ENCODE results near the gene OR51B5. TPM values are rescaled to one million over a fixed set of nuclear protein-coding genes. Genes with fewer than 3 reads are reported as not detected.
"Not testable (repeated sequence)": the region's sequence is repeated elsewhere in the genome, so short reads cannot be mapped to it uniquely, and the experiment has no call there.

OR51B5 gene
- total RNA-seq, 1 donor from 2014 or later: not detected

DNA sequence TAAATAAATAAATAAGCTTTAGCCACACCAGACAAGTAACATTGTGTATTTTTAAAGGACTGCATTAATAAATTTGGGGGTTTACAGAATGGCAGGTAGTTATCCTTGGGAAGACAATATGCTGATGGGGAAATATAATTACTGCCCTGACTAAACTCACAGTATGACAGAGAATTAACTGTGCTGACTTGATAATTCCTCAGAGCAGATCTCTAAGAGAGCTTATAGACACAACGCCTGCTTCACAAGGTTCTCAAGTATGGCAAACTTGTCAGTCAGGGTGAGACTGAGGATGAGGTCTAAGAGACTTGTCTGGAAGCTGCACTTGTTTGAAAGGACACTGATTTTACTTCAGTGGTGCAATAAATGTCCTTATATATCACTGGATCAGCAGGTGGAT, 44.9 kb downstream of the OR51B5 start:
- H3K4me2 ChIP-seq (ENCODE audit: low read length): no peak overlapping the region
- H3K27ac ChIP-seq (ENCODE audit: low read depth, low read length): no peak overlapping the region
- H3K27me3 Mint-ChIP-seq (ENCODE audit: low read depth, unreplicated experiment): no peaks in the 10 kb centered on the region
- H4K20me1 ChIP-seq (ENCODE audit: insufficient read depth, low read length): no peaks in the 10 kb centered on the region
- no peaks in the 10 kb centered on the region for H3K9me3 ChIP-seq (ENCODE audit: insufficient read depth, low read depth, low read length)
- H3K4me3 Mint-ChIP-seq (ENCODE audit: unreplicated experiment): no peak overlapping the region
- H3K36me3 Mint-ChIP-seq (ENCODE audit: low read depth, unreplicated experiment): no peaks in the 10 kb centered on the region
- no peak overlapping the region for H2AFZ ChIP-seq (ENCODE audit: low read depth, low read length)
- no peaks in the 10 kb centered on the region for H3K36me3 ChIP-seq (ENCODE audit: insufficient read depth, low read length)
- H3K79me2 ChIP-seq (ENCODE audit: insufficient read depth, low read length): no peaks in the 10 kb centered on the region
- H3K4me1 ChIP-seq (ENCODE audit: insufficient read depth, low read length): no peaks in the 10 kb centered on the region
- H3K9ac ChIP-seq (ENCODE audit: low read length): no peak overlapping the region
- no peak overlapping the region for H3K4me3 ChIP-seq (ENCODE audit: insufficient read depth, low read depth, low read length)
- no peaks in the 10 kb centered on the region for H3K27me3 ChIP-seq (ENCODE audit: insufficient read depth, low read length)
- FAIRE-seq (no peak), DNase-seq (ENCODE audit: low read depth) (no peak)
- H3K4me1 Mint-ChIP-seq (ENCODE audit: low read depth, unreplicated experiment): no peaks in the 10 kb centered on the region
- peaks cover under 1% of the 10 kb centered on the region for H3K9me3 Mint-ChIP-seq (ENCODE audit: unreplicated experiment)
- H3K27ac Mint-ChIP-seq (ENCODE audit: unreplicated experiment): no peak overlapping the region
- no peak for TF ChIP-seq EZH2 (IDR thresholded peaks at IDR 0.05; ENCODE audit: insufficient read depth, low read length)
- TF ChIP-seq, protein P1, sequence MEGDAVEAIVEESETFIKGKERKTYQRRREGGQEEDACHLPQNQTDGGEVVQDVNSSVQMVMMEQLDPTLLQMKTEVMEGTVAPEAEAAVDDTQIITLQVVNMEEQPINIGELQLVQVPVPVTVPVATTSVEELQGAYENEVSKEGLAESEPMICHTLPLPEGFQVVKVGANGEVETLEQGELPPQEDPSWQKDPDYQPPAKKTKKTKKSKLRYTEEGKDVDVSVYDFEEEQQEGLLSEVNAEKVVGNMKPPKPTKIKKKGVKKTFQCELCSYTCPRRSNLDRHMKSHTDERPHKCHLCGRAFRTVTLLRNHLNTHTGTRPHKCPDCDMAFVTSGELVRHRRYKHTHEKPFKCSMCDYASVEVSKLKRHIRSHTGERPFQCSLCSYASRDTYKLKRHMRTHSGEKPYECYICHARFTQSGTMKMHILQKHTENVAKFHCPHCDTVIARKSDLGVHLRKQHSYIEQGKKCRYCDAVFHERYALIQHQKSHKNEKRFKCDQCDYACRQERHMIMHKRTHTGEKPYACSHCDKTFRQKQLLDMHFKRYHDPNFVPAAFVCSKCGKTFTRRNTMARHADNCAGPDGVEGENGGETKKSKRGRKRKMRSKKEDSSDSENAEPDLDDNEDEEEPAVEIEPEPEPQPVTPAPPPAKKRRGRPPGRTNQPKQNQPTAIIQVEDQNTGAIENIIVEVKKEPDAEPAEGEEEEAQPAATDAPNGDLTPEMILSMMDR (IDR thresholded peaks at IDR 0.05; ENCODE audit: insufficient read depth, low read depth, low read length): no peak

DNA sequence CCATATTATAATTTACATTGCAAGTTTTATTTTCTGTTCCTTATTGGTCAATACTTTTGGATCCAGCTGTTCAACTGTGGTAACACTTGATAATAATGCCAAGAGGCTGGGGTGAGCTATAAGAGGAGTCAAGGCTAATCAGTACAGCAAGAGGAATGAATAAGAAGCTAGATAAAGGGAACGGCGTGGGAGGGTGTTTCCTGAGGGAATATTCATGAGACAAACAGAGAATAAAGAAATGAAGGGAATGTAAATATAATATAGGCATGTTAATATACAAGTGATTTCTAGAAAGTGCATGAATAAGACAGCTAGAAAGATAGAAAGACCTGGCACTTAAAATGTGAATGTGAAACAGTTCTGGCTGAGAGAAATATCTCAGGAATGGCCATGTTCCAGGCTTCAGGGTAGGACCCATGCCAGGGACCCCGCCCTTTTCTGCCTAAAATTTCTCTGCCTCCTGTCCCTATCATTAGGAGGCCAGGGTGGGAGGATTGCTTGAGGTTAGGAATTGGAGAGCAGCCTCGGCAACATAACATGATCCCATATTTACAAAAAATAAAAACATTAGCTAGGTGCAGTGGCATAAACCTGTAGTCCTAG, 45.5 kb downstream of the OR51B5 start:
- Histone ChIP-seq H3K79me2 (ENCODE audit: insufficient read depth, low read length) (no peaks in the 10 kb centered on the region), H3K4me2 (ENCODE audit: low read length) (no peak overlapping the region), H3K27ac (ENCODE audit: low read depth, low read length) (no peak overlapping the region), H2AFZ (ENCODE audit: low read depth, low read length) (no peak overlapping the region), H3K9ac (ENCODE audit: low read length) (no peak overlapping the region), H4K20me1 (ENCODE audit: insufficient read depth, low read length) (no peaks in the 10 kb centered on the region), H3K4me3 (ENCODE audit: insufficient read depth, low read depth, low read length) (no peak overlapping the region), H3K4me1 (ENCODE audit: insufficient read depth, low read length) (no peaks in the 10 kb centered on the region), H3K27me3 (ENCODE audit: insufficient read depth, low read length) (no peaks in the 10 kb centered on the region), H3K9me3 (ENCODE audit: insufficient read depth, low read depth, low read length) (no peaks in the 10 kb centered on the region), H3K36me3 (ENCODE audit: insufficient read depth, low read length) (no peaks in the 10 kb centered on the region)
- H3K27me3 Mint-ChIP-seq (ENCODE audit: low read depth, unreplicated experiment): no peaks in the 10 kb centered on the region
- no peaks in the 10 kb centered on the region for H3K4me1 Mint-ChIP-seq (ENCODE audit: low read depth, unreplicated experiment)
- DNase-seq (ENCODE audit: low read depth): no peak
- no peak overlapping the region for H3K27ac Mint-ChIP-seq (ENCODE audit: unreplicated experiment)
- H3K36me3 Mint-ChIP-seq (ENCODE audit: low read depth, unreplicated experiment): no peaks in the 10 kb centered on the region
- H3K9me3 Mint-ChIP-seq (ENCODE audit: unreplicated experiment): peaks cover 2% of the 10 kb centered on the region
- TF ChIP-seq, protein P1 (IDR thresholded peaks at IDR 0.05; ENCODE audit: insufficient read depth, low read depth, low read length): no peak
- no peak for TF ChIP-seq EZH2 (IDR thresholded peaks at IDR 0.05; ENCODE audit: insufficient read depth, low read length)
- H3K4me3 Mint-ChIP-seq (ENCODE audit: unreplicated experiment): no peak overlapping the region
- no peak for FAIRE-seq

DNA sequence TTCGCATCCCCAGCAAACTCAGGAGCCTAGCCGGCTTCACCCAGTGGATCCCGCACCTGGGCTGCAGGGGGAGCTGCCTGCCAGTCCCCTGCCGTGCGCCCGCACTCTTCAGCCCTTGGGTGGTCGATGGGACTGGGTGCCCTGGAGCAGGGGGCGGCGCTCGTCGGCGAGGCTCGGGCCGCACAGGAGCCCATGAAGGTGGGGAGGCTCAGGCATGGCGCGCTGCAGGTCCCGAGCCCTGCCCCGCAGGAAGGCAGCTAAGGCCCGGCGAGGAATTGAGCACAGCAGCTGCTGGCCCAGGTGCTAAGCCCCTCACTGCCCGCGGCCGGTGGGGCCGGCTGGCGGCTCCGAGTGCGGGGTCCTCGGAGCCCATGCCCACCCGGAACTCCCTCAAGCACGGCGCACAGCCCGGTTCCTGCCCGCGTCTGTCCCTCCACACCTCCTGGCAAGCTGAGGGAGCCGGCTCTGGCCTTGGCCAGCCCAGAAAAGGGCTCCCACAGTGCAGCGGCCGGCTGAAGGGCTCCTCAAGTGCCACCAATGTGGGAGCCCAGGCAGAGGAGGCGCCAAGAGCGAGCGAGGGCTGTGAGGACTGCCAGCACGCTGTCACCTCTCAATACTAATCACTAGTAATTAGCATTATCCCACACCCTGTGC, 48.9 kb downstream of the OR51B5 start:
- not testable (repeated sequence) for H3K27me3 Mint-ChIP-seq (ENCODE audit: low read depth, unreplicated experiment); DNase-seq (ENCODE audit: low read depth); H3K4me1 Mint-ChIP-seq (ENCODE audit: low read depth, unreplicated experiment); H2AFZ ChIP-seq (ENCODE audit: low read depth, low read length); H3K9me3 Mint-ChIP-seq (ENCODE audit: unreplicated experiment); H3K27me3 ChIP-seq (ENCODE audit: insufficient read depth, low read length); H3K4me3 Mint-ChIP-seq (ENCODE audit: unreplicated experiment); H3K27ac ChIP-seq (ENCODE audit: low read depth, low read length); H3K9ac ChIP-seq (ENCODE audit: low read length); H3K27ac Mint-ChIP-seq (ENCODE audit: unreplicated experiment); H3K36me3 ChIP-seq (ENCODE audit: insufficient read depth, low read length); H4K20me1 ChIP-seq (ENCODE audit: insufficient read depth, low read length); H3K9me3 ChIP-seq (ENCODE audit: insufficient read depth, low read depth, low read length); H3K4me3 ChIP-seq (ENCODE audit: insufficient read depth, low read depth, low read length); H3K79me2 ChIP-seq (ENCODE audit: insufficient read depth, low read length); H3K4me1 ChIP-seq (ENCODE audit: insufficient read depth, low read length); H3K36me3 Mint-ChIP-seq (ENCODE audit: low read depth, unreplicated experiment); FAIRE-seq; H3K4me2 ChIP-seq (ENCODE audit: low read length)

Data from astrocyte (in vitro differentiated cells and primary cell).